Measurements from ENCODE around the gene SFTA2. TPM values are rescaled to one million over a fixed set of nuclear protein-coding genes. Genes with fewer than 3 reads are reported as not detected.

SFTA2 gene
- total RNA-seq, 4 donors from 2014 or later: not detected

- intact Hi-C loops (cut with DNase I; ENCODE audit: low total_unique reads) (no loop called here), in situ Hi-C loops (cut with MboI; ENCODE audit: low sequenced_read_pairs in 4 of 4) (no loop called here)
- no peak for ATAC-seq
Measured at GRCh38 chr6:30948811-30949210, 16.8 kb upstream of the SFTA2 start.

GRCh38 chr6:30947231-30947630, 15.3 kb upstream of the SFTA2 start:
- peaks cover 0 to 9% (median 0%) of the 10 kb centered on the region in 3 donors for H3K27me3 ChIP-seq
- no peaks in the 10 kb centered on the region for H3K9me3 ChIP-seq
- in situ Hi-C loops (cut with MboI; ENCODE audit: low sequenced_read_pairs in 4 of 4) (no loop called here), intact Hi-C loops (cut with DNase I; ENCODE audit: low total_unique reads) (no loop called here)
- TF ChIP-seq CTCF (IDR thresholded peaks at IDR 0.05 in 4 of 5, conservative IDR thresholded peaks at IDR 0.05 in 1 of 5) (no peak), POLR2A (IDR thresholded peaks at IDR 0.05) (no peak)
- no peak for ATAC-seq
- no peak for DNase-seq
- no peak overlapping the region for H3K27ac ChIP-seq
- no peak overlapping the region for H3K4me3 ChIP-seq
- no peaks in the 10 kb centered on the region for H3K4me1 ChIP-seq
- no peaks in the 10 kb centered on the region for H3K36me3 ChIP-seq

More at GRCh38 chr6:30948811-30949210, 16.8 kb upstream of the SFTA2 start:
- H3K36me3 ChIP-seq: no peaks in the 10 kb centered on the region
- no peak for DNase-seq
- H3K9me3 ChIP-seq: no peaks in the 10 kb centered on the region
- TF ChIP-seq POLR2A (IDR thresholded peaks at IDR 0.05) (no peak), CTCF (IDR thresholded peaks at IDR 0.05 in 4 of 5, conservative IDR thresholded peaks at IDR 0.05 in 1 of 5) (no peak)
- no peak overlapping the region for H3K27ac ChIP-seq
- H3K4me1 ChIP-seq: no peaks in the 10 kb centered on the region
- H3K27me3 ChIP-seq: no peaks in the 10 kb centered on the region
- H3K4me3 ChIP-seq: no peak overlapping the region

- H3K4me3 ChIP-seq: no peak overlapping the region
- intact Hi-C loops (cut with DNase I; ENCODE audit: low total_unique reads): no loop called here
- H3K27ac ChIP-seq: no peak overlapping the region
- H3K27me3 ChIP-seq: peaks cover 0 to 9% (median 0%) of the 10 kb centered on the region in 3 donors
- ATAC-seq (no peak), DNase-seq (no peak)
- H3K9me3 ChIP-seq: no peaks in the 10 kb centered on the region
- no peaks in the 10 kb centered on the region for H3K36me3 ChIP-seq
- TF ChIP-seq POLR2A (IDR thresholded peaks at IDR 0.05) (no peak), CTCF (IDR thresholded peaks at IDR 0.05 in 4 of 5, conservative IDR thresholded peaks at IDR 0.05 in 1 of 5) (no peak)
- H3K4me1 ChIP-seq: no peaks in the 10 kb centered on the region
- in situ Hi-C loops (cut with MboI; ENCODE audit: low sequenced_read_pairs in 4 of 4): no loop called here
Measured at GRCh38 chr6:30945281-30945680, 13.3 kb upstream of the SFTA2 start.

GRCh38 chr6:30944051-30944450, 12.1 kb upstream of the SFTA2 start:
- intact Hi-C loops (cut with DNase I; ENCODE audit: low total_unique reads) (no loop called here), in situ Hi-C loops (cut with MboI; ENCODE audit: low sequenced_read_pairs in 4 of 4) (no loop called here)
- Histone ChIP-seq H3K9me3 (no peaks in the 10 kb centered on the region), H3K4me3 (no peak overlapping the region), H3K27me3 (peaks cover 0 to 9% (median 0%) of the 10 kb centered on the region in 3 donors), H3K36me3 (no peaks in the 10 kb centered on the region), H3K4me1 (no peaks in the 10 kb centered on the region), H3K27ac (no peak overlapping the region)
- TF ChIP-seq POLR2A (IDR thresholded peaks at IDR 0.05): no peak
- DNase-seq: no peak
- no peak for ATAC-seq

- intact Hi-C loops (cut with DNase I; ENCODE audit: low total_unique reads) (no loop called here), in situ Hi-C loops (cut with MboI; ENCODE audit: low sequenced_read_pairs in 4 of 4) (no loop called here)
- no peaks in the 10 kb centered on the region for H3K4me1 ChIP-seq
- no peaks in the 10 kb centered on the region for H3K36me3 ChIP-seq
- no peak overlapping the region for H3K4me3 ChIP-seq
- peak in 3 of 5 experiments; percentile 13 to 36 (median 25) for TF ChIP-seq CTCF (IDR thresholded peaks at IDR 0.05 in 4 of 5, conservative IDR thresholded peaks at IDR 0.05 in 1 of 5)
- TF ChIP-seq POLR2A (IDR thresholded peaks at IDR 0.05): no peak
- H3K27me3 ChIP-seq: peaks cover 0 to 9% (median 0%) of the 10 kb centered on the region in 3 donors
- DNase-seq (peak in 1 of 2 donors; percentile 46), ATAC-seq (peak; percentile 45 to 67)
- no peaks in the 10 kb centered on the region for H3K9me3 ChIP-seq
- H3K27ac ChIP-seq: no peak overlapping the region
Measured at GRCh38 chr6:30942338-30943060, 10.5 kb upstream of the SFTA2 start.

All from gastrocnemius medialis (tissue), 4 donors.